ENCODE data around the gene ZNRF1.

- TF ChIP-seq CTCF (IDR thresholded peaks at IDR 0.05), result no peak
- no peak for TF ChIP-seq POLR2A (IDR thresholded peaks at IDR 0.05)
Measured at GRCh38 chr16:75114179-75114945, 115.5 kb downstream of the ZNRF1 start.

Data from right lobe of liver (tissue), 4 donors.